Stimulated activated CD8-positive, alpha-beta memory T cell treated with anti-CD3 and anti-CD28 coated beads, Interleukin-15, amount 100 ng/mL, for 4 hours (primary cell): Measurements from ENCODE around the gene BCR.
"Not testable (repeated sequence)": the region's sequence is repeated elsewhere in the genome, so short reads cannot be mapped to it uniquely, and the experiment has no call there.

Experiments used
- DNase-seq, 2 donors: peaks; one replicate each; pipeline ENCODE4 v3.0.0-alpha.2; 2020; ENCODE audit warnings: low read depth in 2 of 2

BCR gene

DNA sequence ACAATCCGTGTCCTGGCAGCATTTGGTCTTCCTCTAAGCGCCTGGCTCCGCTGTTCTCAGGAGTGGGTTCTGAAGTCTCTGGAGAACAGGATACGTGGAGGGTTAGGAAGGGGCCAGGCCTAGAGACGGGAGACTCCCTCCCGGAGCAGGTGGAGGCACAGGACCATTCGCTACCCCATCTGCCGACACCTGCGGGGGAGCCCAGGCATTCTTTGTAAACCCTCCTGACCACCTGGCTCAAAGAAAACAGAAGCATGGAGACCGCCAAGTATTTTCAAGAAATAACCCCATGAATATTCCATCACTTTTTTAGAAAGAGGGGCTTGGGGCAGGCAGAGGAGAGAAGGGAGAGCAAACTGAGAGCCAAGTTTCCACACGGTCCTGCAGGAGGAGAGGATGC lies 136.3 kb downstream of the BCR start:
- DNase-seq: not testable (repeated sequence)

DNA sequence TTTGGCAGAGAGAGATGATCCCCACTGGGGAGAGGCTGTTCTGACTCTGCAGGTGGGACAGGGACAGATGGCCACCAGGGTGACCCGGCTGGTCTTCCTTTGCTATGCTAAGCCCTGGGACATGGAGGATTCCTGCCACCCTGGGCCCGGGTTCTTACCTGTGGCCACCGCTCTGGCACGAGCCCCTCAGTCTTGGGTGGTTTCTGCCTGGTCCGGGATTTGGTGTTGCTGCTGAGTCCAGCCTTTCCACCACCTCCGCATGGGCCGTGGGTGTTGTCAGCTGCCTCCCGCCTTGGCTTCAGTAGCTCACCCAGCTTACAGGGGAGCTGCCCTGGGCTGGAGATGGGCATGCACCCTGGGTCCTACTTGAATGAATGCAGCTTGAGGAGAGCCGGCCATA lies 138.0 kb downstream of the BCR start:
- DNase-seq: not testable (repeated sequence)

DNA sequence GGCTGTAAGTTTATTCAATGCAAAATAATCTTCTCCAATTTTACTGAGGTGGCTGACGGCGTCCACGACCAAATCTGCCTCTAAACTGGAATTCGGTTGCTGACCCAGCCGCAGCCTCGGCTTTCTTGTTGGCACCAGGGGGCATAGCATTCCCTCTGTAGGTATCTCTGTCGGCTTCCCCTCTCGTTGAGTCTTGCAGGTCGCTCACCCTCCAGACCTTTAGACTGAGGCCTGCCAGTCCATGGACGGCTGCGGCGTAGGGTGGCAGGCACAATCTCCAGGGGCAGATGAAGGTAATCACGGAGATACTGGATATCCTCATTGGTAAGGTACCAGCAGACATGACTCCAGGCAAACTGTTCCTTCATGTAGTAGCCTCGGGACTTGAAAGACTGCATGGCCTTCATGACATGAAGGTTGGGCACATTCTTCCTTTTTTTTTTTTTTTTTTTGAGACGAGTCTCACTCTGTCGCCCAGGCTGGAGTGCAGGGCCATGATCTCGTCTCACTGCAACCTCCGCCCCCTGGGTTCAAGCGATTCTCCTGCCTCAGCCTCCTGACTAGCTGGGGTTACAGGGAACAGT lies 142.3 kb downstream of the BCR start:
- not testable (repeated sequence) for DNase-seq

DNA sequence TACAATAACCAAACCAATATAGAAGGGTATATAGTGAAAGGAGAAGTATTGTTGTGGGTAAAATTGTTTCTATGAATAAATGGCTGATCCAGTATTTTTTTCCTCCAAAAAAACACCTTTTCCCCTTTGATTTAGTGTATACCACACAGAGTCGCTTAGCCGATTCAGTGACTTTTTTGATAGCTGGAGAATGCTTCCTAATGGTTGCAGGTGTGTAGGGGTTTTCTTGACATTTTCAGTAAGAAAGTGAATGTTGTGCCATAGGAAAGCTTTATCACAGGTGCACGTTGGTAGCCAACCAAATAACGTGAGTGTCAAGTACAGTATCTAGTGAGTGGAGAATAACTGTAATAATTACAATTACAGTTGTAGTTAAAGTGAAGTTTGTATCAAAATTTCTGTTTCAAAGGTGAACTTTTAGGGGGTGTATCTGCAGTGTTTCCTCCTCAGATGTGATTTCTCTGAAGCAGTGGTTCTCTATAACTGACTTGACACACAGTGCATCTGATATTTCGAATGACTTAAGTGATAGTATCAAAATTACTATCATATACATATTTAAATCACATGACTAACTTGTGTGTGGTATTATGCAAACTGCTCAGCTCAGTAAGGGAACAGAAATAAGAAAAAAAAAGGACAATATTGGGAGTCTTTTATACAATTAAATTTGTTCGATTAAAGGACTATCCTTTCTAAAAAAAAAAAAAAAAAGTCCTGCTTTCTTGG lies 143.8 kb downstream of the BCR start:
- not testable (repeated sequence) for DNase-seq

DNA sequence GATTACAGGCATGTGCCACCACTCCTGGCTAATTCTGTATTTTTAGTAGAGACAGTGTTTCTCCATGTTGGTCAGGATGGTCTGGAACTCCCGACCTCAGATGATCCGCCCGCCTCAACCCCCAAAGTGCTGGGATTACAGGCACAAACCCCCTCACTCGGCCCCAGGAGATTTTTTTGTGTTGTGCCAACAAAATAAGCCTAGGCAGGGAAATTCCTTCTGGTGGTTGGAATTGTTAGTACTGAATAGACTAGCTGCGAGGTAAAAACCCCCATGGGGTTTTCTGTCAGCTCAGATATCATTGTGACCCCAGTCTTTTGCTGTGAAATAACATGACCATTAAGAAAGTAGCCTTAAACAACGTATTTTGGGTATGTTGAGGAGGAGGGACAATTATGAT lies 144.9 kb downstream of the BCR start:
- no peak for DNase-seq

DNA sequence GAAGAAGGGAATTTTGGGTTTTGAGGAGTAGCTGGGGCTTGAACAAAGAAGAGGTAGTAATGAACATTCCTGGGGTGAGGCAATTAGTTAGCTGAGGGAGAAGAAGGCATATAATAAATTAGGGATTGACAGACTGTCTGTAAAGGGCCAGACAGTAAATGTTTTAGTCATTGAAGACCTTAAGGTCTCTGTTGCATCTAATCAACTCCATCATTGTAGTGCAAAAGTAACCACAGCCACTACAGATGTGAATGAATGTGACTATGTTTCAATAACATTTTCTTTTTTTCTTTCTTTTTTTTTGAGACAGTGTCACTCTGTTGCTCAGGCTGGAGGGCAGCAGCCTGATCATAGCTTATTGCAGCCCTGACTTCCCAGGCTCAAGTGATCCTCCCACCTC lies 153.5 kb downstream of the BCR start:
- DNase-seq: not testable (repeated sequence)

DNA sequence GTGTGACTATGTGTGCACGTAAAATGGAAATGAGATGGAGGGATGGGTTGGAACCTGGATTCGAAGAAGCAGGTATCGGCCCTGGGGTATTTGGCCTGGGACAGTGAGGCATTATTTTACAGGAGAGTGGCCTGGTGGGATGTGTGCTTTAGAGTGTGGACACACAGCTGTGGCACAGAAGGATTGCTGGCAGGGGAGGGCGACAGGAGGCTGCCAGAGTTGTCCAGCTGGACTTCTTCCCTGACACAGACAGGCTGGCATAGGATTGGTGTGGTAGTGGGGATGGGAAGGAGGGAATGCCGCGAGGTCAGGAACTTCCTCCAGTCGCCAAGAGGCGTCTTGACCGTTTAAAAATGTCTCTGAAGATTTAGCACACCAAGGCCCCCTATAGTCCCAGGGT lies 157.4 kb downstream of the BCR start:
- DNase-seq: not testable (repeated sequence)

DNA sequence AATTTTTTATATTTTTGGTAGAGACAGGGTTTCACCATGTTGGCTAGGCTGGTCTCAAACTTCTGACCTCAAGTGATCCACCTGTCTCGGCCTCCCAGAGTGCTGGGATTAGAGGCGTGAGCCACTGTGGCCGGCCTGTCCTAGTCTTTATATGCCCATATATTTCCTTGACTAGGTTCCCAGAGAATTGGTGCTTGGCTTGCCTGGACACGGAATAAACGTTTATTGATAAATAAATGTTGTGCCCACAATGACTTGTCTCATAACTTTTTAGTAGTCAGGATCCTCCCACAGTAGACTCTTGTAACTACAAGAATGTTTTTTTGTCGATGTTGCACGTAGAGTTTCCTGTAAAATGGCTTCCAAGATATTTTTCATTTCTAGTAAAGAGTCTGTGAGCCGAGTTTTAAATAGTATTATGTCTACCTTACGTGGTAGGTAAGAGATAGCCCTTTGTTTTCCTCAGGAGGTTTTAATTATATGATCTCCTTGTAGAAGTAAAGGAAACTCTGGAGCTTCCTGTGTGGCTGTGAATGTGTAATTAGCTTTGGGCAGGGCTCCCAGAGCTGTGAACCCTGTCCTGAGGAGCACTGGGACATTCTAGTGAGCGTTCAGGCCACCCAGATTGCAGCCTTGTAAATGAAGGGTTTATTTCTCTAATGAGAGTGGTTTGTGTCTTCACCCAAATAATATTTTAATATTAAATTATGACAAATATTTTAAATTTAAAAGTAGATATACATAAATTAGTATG lies 161.8 kb downstream of the BCR start:
- not testable (repeated sequence) for DNase-seq

DNA sequence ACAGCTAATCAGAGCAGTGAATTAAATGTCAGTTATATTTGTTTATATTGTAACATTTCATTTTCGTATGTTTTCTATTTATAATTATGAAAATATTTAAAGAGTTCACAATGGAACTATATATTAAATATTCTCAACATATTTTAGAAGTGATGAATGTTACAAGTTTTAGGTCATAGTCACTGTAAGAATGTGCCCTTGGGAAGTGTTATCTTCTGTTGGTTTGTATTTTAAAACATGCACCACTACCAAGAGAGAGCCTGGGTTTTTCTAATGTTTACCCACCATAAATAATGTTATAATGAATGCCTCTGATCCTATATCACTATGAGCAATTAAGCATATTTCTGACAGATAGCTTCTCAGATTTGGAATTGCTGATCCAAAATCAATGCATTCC lies 171.0 kb downstream of the BCR start:
- DNase-seq: no peak

DNA sequence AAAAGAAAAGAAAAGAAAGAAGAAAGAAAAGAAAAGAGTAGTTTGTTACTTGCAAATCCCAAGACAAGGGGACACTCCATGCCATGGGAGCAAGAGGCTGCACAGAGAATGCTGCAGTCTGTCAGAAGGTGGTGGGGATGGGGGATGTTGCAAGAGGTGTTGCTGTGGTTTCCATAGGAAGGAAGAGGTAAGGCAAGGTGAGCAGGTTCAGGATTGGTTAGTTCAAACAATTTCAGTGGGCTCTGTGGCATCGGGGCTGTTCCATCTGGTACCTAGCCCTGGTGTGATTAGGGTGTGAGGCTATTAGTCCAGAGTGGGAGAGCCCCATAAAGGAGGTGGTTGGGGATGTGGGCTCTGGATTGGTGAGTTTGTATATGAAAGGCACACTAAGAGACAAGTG lies 172.7 kb downstream of the BCR start:
- no peak for DNase-seq

DNA sequence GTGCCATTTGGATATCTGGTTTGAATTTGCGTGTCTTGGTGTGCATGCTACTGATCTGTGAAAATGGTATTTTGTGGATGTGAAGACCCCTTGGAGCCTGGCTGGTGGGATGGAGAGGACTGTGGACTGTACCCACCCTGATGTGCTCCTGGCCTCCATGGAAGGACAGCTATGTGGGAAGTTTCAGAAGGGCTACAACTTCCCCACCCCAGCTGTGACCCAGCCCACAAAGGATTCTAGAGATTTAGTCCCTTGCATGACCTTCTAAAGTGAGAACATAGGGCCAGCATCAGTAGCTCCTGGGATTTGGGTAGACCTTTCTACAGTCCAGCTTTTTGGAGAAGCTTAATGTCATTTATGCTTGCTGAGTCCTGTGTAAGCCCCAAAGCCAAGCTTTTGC lies 173.4 kb downstream of the BCR start:
- no peak for DNase-seq

DNA sequence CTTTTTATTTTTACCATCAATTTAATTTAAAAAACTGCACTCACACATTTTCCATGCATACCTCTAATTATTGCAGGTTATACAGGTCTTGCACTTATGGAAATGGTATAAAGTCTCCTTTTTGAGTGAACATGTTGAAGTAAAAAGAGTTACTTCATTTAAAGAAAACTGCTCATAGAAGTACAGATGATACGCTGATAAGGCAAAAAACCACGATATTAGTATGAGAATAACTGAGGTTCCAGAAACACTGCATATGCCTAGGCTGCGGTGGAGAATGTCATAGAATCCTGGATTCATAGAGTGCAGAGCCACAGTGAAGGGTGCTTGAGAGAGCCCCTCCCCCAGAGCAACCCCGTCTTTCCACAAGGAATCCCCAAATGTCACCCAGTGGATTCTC lies 175.8 kb downstream of the BCR start:
- no peak for DNase-seq

DNA sequence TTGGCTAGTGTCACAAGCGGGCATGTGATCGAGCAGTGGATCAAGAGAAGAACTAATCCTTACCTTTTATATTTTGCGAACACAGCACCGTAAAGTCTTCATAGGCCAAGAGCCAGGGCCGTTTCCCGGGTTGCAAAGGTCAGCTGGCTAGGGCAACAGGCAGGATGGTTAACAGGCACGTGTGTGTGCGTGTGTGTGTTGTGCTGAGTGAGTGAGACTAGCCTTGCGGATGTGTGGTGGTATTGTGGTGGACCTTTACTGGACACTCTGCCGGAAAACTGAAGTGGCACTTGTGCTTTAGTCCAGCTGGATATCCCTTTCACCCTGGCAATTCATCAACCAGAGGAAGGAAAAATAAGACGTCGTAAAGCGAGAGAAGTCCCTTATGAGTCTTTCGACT lies 176.7 kb downstream of the BCR start:
- DNase-seq: no peak

DNA sequence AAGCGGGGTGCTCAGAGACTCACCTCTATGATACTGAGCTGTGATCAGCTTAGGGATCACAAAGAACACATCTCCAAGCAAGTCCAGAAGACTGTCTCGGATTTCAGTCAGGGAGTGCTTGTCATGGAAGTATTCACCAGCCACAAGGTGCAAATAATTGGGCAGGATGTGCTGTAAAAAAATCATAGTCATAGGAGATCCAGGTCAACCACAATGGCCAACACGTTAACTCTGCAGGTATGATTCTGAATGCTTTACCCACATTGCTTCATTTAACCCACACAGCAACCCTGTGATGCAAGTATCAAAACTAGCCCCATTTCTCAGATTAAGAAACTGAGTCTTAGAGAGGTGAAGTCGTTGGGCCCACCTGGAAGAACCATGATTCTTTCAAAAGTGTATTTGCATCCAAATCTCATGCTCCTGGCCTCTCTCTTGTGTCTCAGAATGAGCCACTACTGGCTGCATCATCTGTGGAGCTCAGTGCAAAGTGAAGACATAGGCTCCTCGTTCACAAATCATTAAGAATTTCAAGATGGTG lies 179.3 kb downstream of the BCR start:
- no peak for DNase-seq

DNA sequence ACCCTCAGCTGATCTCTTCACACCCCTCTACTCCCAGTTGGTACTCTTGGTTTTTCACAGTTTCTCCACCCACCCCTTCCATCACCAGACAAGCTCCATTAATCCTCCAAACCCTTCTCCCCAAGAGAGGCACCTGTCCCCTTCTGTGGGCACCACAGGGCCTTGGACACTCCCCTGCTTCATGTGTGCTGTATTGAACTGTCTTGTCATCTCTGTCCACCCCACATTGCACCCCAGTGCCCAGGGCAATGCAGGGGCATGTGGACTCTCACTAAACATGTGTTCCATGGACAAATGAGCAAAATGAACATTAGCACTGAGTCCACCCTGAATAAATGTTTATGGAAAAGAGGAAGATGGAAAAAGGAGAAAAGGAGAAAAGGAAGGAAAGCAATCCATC lies 181.4 kb downstream of the BCR start:
- DNase-seq: no peak

DNA sequence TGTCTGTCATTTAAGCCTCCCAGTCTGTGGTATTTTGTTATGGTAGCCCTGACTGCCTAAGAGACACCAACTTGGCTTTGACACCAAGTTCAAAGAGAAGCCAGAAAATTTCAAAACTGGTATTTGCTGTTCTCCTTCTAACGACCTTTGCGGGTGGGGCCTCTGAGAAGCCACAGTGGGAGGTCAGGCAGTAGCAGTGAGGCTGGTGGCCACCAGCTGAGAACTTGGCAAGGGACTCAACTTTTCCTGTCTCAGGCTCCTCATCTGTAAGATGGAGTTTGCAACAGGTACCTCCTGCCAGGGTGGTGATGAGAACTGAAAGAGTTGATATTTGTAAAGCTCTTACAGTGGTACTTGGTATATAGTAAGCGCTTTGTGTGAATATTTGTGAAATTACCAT lies 183.4 kb downstream of the BCR start:
- no peak for DNase-seq

DNA sequence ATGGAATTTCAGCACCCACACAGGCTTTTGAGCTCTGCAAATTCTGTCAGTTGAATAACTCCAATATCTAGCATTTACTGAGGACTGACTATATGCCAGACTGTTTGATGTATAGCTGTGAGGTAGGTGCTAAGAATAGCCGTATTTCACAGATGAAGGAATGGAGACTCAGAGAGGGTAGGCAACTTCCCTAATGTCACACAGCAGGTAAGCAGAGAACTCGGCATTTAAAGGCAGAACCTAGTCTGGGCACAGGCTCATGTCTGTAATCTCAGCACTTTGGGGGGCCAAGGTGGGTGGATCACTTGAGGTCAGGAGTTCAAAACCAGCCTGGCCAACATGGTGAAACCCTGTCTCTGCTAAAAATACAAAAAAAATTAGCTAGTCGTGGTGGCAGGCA lies 184.1 kb downstream of the BCR start:
- no peak for DNase-seq

DNA sequence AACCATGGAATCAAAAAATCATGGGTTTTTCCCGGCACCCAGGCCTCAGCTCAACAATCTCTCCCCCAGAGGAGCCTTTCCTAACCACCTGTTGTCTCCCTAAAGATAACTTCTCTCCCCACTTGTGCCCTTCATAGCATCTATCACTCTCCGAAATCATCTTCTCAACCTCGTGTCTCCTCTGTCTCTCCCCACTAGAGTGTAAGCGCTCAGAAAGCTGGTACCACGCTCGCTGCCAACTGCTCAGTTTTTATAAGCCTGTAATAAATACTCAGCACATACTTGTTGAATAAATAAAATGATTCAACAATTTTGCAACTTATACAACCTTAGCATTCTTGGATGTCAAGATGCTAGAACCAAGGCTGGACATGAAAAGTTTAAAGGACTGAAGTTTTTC lies 185.2 kb downstream of the BCR start:
- no peak for DNase-seq

DNA sequence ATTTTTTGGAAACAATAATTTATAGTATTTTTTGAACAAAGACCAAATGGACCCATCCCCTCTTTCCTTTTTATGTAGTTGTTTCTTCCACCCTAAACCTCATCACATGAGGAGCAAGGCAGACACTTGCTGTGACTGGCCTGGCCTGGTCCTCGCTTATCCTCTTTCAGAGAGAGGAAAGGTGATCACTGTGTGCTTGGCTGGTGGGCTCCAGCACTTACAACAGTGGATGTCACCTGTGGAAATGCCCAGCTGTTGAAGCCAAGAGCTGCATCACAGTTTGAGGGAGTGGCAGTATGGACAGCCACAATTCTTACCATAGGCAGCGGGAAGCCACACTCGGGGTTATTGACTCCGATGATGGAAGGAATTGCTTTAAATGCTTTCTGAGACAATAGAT lies 185.7 kb downstream of the BCR start:
- DNase-seq: no peak

DNA sequence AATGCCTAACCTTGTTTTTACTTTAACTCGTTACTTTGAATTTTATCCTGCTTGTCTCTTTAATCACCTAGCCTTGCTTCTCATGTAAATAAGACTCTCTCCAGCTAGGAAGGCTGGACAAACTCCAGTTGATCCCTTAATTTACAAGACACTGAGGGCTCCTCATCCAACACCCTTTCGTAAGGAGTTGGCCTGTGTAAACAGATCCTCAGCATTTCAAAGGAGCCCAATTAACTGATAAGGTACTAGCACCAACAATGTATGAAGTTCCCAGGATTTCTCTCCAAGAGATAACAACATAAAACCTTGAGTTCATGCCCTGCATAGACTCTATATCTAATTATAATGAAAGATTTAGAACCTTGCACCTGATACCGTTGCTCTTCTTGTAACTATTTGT lies 186.9 kb downstream of the BCR start:
- not testable (repeated sequence) for DNase-seq
